ENCODE results near the gene PDCD1LG2.
"Not testable (repeated sequence)": the region's sequence is repeated elsewhere in the genome, so short reads cannot be mapped to it uniquely, and the experiment has no call there.

Gene PDCD1LG2

DNA sequence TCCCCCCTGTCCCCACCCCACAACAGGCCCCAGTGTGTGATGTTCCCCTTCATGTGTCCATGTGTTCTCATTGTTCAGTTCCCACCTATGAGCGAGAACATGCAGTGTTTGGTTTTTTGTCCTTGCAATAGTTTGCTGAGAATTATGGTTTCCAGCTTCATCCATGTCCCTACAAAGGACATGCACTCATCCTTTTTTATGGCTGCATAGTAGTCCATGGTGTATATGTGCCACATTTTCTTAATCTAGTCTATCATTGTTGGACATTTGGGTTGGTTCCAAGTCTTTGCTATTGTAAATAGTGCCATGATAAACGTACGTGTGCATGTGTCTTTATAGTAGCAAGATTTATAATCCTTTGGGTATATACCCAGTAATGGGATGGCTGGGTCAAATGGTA is 15.6 kb upstream of the PDCD1LG2 start:
- DNase-seq = not testable (repeated sequence)

DNA sequence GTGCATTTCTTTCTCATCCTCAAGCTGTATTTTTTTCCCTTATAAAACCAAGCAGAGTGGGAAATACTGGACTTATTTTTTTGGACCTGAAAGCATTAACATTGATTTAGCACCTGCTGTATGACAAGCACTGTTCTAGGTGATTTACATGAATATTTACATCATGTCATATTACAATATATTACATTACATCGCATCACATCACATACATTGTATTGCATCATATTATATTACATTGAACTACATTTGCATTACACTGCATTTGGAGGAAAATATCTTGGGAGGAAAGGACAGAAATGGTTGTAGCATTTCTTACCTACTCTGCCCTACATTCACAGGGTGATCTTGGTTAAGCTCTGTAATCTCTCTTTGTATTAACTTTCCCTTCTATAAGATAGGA is 11.2 kb upstream of the PDCD1LG2 start:
- no peak for DNase-seq

- no peak for DNase-seq
Observed at GRCh38 chr9:5499889-5500398, 10.4 kb upstream of the PDCD1LG2 start.

DNA sequence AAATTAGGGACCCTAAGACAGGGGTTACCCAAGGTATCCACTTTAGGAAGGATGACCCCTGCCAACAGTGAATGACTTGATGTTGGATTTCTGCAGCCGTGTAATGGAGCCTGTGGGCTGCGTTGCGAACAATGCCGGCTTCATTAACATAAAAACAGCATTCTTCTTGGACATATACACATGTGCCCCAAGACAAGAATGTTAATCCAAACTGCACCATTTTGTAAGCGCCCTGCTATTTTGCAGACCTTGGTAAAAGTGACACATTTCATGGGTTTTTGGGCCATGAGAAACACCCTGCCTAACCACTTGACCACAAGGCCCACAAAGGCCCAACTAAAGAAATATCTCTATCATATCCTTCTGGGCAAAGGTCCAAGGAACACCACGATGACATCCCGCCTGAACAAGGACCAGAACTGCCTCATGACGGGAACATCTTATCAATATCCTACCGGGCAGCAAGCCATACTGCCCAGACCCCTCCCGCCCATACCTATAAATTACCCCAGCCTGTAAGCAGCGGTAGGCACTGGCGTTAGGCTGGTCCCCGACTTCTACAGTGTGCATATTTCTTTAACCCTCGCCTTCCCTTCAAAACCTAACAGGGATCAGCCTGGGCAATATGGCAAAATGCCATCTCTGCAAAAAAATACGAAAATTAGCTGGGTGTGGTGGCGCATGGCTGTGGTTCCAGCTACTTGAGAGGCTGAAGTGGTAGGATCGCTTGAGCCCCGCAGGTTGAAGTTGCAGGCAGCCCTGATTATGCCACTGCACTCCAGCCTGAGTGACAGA is 9.7 kb upstream of the PDCD1LG2 start:
- DNase-seq = no peak

- DNase-seq = no peak
Observed at GRCh38 chr9:5502553-5502952, 7.8 kb upstream of the PDCD1LG2 start.

DNA sequence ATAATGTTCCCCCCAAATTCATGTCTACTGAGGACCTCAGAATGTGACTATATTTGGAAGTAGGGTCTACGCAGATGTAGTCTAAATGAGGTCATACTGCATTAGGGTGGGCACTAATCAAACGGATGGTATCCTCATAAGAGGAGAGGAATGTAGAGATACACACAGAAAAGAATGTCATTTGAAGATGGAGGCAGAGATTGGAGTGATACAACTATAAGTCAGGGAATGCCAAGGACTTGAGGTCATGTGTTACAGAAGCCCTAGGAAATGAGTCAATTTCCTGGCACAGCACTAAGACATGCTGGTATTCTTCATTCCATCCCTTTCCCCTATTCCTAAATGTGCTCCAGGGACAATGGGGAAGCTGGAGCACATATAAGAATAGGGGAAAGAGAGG is 758 bp upstream of the PDCD1LG2 start:
- no peak for DNase-seq

DNA sequence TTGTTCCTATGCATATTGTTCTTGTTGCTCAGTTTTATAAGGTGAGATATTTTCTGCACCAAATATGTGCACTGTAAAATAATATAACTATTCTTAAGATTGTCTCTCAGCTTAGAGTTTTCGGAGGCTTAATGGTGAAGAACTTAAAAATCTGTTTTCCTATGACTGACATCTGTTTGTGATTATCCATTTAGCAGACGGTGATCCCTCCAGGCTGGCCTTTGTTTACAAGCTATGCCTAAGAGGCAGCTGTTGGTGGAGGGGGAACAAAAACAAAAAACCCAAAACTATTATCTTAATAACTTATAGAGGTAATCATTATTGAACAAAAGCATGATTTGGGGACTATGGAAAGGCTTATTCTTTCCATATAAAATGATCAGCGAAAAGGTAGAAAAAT is 658 bp downstream of the PDCD1LG2 start:
- DNase-seq = no peak

DNA sequence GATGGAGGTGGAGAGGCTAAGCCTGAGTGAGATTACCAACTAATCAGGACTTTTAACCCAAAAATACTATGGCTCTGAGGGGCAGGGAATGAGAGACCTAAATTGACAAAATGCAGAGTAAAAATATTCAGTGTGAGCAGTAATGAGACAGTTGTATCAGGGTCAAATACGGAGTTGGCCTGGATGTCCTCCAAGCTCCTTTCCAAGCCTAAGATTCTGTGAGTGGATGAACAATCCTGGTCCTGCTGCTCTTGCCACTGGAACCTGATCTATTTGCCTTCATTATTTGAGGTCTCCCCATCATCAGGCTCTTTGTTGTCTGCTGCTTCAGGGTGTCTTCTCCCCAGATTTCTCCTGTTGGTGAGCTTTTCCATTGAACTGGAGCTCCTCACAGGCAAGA is 1.1 kb downstream of the PDCD1LG2 start:
- no peak for DNase-seq

DNA sequence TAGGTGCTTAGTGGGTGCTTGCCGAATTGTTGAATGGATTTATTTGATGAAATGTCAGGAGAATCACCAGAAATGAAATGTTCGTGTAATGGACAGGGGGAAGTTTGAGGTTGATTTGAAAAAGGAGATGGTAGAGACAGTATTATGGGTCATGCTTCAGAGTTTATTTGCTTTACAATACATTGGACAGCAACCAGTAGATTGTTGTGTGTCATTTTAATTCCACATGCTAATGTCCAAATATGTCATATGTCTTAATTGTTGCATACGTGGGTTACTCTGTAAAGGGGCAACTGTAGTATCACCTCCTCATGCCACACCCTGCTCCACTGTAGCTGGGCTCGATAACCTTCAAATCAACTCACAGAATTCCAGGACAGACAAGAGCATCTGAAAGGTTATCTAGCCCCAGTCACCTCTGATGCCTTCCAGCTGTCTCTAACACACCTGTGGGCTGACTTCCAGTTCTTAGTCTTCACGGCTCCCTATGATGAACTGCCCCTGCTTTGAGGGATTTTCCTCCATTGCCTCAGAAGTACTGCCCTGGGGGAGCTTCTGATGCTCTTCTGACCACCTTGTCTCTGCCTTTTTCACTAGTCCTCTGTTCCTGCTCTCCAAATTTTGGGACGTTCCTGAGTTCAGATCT is 1.7 kb downstream of the PDCD1LG2 start:
- DNase-seq = no peak

- no peak for DNase-seq
Observed at GRCh38 chr9:5512658-5513452, 2.5 kb downstream of the PDCD1LG2 start.

DNA sequence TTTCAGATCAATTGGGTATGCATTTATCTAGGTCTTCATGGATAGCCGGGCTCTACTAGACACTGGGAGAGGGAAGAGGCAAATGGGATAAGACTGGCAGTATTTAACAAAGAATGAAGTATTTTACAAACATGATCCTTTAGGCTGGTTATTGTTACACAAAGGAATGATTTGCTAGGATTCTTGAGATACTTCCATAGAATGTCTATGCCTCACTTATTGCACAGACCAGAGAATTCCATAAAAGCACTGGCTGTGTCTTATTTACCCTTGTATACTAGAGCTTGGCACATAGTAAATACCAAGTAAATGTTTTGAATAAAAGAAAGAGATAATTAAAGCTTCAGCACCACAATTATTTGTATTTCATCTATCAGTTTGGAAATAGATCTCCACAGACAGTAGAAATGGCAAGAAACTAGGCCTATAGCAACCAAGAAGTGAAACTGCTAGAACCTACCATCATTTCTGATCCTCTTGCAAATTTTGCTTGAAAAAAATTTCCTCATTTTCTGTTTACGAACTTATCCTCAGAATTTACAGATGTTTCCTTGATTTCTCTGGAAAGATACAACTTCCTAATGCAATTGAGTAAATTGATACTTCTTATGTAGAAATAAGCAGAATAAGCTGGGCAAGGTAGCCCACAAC is 3.8 kb downstream of the PDCD1LG2 start:
- no peak for DNase-seq

GRCh38 chr9:5514617-5515260 is 4.4 kb downstream of the PDCD1LG2 start:
- no peak for DNase-seq

DNA sequence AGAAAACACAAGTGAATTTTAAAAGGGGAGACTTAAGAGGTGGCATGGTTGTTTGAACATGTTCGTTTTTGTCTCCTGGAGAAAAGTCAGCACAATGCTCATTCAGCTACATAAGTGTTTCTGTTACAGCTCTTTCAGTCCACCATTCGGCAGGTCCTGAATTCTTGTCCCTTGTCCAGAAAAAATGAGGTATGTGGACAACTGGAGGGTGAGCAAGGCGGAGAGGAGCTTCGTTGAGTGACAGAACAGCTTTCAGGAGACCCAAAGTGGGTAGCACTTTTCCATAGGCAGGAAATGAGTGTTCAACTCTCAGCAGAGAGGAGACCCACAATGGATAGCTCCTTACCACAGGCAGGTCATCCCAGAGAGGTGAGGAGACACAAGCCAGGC is 4.9 kb downstream of the PDCD1LG2 start:
- no peak for DNase-seq

- DNase-seq = no peak
Observed at GRCh38 chr9:5516453-5517220, 6.3 kb downstream of the PDCD1LG2 start.

DNA sequence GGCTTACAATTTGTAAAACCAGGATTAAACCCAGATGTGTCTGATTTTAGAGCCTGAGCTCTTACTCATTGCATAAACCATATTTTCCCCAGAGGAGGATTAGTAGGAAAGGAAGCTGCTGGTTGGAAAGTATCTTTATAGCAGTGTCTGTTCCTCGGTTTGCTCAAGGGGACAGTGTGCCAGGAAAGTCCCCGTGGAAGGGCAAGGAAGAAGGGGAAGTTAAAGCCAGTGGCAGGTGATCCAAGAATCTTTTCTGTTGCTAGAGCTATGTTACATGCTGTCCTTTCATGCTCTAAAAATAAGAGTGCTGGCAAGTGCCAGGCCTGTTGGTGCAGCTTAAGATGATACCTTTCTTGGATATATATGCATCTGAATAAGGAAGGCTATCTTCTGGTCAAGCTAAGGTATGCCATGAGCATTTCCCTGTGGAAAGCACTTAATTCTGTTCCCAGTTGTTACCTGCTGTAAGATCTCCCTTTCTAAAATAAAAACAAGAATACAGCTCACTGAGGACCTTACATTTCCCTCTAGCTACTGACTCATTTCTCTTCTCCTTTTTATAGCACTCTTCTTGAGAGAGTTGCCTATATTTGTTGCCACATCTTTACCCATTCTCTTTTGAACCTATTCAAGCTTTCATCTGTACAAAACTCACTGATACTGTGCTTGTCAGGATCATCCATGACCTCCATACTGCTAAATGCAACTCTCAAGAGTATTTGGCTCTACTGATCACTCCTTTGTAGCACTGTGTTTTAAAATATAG is 8.0 kb downstream of the PDCD1LG2 start:
- DNase-seq = no peak

DNA sequence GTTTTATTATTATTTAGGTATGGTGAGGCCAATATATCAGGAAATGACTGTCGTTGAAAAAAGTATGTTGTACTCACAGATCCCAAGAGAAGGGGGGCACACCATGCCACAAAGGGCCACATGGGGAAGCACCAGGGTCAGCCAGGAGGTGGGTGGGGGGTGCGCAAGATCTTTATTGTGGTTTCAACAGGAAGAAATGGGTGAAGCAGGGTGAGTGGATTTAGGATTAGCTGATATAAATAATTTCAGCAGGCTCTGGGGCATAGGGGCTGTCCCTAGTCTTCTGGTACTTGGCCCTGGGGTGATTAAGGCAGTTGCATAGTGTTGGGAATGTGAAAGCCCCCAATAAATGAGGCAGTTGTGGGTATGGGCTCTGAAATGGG is 8.6 kb downstream of the PDCD1LG2 start:
- no peak for DNase-seq

DNA sequence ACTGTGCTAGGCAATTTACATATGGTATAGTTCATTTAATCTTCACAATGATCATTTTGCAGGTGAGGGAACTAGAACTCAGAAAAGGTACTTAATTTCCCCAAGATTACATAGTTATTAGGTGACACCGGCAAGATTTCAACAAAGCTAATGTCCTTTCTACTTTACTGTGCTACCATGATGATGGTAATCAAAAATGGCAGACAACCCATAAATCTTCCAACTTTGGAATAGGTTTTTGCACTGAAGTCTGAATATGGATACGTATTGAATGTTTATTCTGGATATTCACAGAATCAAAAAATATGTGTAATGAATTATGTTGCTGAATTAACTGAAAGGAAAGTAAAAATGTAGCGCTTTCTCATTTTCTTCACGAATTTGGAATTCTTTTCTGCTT is 13.8 kb downstream of the PDCD1LG2 start:
- DNase-seq = no peak

- no peak for DNase-seq
Observed at GRCh38 chr9:5529683-5530221, 19.4 kb downstream of the PDCD1LG2 start.

DNA sequence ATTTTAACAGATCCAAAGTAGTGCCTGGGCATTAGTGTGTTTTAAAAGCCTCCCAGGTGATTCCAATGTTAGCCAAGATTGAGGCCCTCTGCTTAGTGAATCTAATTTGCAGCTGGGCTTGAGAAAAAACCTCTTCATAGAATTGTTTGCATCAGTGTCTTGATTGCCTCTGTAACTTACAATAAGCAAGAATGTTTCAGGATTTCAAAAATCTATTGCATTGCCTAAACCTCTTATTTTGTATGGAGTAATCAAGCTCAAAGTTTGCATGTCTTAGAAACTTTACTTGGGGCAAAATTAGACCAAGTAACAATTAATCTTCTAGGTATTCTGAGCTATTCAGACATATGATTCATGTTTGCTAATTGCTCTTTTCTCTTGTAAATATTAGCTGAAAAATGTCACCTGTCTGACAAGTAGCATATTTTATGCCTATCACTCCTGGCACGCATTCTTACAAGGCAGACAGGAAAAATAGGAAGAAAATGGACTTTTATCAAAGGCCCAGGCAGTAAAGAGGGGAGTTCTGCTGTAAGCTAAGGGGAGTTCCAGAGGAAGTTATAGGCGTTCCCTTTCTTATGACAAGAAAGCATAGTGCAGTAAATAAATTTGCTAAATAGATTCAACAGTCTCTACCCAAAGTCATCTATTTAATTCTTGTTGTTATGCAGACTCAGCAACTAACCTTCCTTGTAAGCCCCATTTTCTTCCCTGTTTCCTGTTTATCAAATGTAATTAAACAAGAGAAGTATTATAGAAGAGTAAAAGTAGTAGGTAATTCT is 21.0 kb downstream of the PDCD1LG2 start:
- no peak for DNase-seq

DNA sequence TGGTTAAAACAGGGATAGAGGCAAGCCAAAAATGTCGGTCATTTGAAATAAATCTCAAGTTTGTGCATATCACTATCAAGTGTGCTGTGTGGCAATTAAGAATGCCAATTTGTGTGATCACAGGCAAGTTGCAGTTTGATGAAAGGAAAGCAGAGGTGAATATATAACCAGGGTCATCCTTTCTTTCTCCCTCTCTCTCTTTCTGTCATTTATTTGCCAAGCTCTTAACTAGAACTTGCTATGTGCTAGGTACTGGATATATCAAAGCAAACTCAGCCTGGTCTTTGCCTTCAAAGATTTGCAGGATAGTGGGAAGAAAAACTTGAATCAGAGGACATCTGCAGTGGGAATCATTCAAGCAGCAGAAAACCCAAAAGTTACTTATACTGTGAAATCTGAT is 22.0 kb downstream of the PDCD1LG2 start:
- DNase-seq = no peak

All from cortex of kidney (tissue), 1 donor.